Activated CD8-positive, alpha-beta memory T cell treated with anti-CD3 and anti-CD28 coated beads for 24 hours (primary cell): ENCODE results near the gene LMX1A.

Experiments
- DNase-seq: peaks from one replicate; pipeline ENCODE4 v3.0.0-alpha.2; 2020

Gene LMX1A

DNA sequence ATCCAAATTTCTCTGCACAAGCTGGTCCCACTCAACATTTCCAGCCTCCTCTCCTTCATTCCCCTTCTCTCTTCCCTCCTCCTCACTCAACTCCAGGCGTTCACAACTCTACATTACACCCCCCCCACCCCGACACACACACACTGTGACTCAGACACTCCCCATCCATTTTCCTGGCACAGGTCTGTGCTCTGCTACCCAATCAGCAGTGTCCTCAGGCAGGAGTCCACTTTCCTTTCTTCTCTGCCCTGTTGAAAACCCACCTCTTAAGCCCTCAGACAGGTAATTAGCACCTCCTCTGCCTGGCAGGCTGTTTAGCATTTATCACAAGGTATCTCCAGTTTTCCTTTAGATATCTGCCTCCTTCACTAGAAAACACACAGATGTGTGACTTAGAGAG, 8.8 kb upstream of the LMX1A start:
- DNase-seq: no peak

DNA sequence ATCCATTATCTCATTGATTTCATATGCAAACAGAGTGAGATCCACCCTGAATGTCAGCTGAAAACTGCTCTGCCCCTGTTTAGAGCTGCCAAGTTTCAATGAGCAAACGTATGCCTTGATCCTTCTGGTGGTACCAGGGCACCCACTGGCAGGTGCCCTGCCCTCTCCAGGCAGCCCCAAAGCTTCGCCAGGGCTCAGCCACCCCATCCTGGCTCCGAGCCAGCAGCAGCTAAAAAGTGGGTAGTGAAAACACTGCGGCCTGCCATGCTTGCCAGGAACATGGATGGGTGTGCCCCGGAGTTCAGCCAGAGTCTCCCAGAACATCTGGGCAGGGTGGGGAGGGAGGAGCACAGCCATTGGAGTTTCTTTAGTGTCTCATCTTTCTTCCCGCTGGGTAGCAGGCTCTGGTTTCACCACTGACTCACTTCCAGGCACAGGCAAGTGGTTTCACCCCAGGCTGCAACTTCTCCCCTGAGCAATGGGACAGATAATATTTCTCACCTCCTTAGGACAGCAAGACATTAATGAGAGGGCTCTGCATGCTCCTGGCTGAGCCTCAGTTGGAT, 8.1 kb upstream of the LMX1A start:
- DNase-seq: no peak

DNA sequence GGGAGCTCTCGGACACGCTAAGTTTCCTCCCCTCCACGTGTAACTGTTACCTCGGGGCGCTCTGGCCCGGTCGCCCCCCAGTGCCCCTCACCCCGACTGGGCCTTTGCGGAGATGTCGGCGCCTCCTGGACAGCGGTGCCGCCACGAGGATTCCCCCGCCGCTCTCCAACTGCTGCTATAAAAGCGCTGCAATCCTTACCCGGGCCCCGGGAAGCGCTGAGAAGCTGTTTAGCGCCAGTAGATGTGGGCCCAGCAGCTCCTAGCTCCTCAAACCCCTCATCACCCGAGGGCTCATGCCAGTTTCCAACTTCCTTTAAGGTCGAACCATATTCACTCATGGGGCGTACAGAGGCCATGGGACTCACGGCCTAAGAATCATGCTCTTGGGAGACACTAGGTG, 361 bp upstream of the LMX1A start:
- DNase-seq: no peak

GRCh38 chr1:165355139-165355976, 1.2 kb downstream of the LMX1A start:
- no peak for DNase-seq

- DNase-seq: no peak
Measured at GRCh38 chr1:165354739-165355138, 1.8 kb downstream of the LMX1A start.

DNA sequence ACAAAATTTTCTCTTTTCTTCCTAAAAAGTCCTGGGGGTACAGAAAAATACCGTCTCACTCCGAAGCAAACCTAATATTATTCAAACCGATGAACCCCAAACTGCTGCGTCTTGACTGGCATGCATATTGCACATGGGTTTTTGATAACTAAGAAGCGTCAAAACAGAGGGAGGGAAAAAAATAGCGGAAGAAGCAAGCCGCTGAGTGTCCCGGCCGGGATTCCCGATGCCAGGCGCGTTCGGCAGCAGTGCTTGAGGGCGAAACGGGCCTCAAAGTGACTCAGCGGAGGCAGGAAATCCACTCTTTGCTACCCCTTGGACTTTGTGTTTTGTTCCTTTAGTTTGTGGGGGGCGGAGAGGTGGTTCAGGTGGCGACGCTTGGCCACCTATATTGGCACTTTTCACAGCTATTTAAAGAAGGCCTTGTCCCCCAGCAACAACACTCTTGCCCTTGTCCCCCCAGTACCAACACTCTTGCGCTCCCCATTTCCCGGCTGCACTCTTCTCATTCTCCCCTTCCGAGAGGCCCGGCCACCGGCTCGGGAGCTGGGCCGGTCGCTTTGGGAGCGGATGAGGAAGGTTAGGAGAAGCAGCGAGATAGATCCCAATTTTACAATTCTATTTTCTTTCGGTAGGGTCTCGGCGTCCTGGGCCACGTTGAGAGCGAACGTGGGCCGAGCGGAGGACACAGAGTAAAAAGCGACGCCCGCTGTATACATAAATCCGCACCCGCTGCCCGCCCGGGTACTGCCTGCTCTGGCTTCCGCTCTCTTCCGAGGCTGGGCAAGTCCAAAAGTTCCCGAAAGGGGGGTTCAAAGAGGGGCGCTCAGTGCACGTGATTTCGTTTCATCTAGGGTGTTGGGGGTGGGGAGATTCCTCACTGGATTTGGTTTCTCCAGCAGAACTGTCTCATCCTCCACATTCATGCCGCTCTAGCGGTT, 2.5 kb downstream of the LMX1A start:
- DNase-seq: no peak

GRCh38 chr1:165352442-165353293, 3.8 kb downstream of the LMX1A start:
- DNase-seq: no peak

DNA sequence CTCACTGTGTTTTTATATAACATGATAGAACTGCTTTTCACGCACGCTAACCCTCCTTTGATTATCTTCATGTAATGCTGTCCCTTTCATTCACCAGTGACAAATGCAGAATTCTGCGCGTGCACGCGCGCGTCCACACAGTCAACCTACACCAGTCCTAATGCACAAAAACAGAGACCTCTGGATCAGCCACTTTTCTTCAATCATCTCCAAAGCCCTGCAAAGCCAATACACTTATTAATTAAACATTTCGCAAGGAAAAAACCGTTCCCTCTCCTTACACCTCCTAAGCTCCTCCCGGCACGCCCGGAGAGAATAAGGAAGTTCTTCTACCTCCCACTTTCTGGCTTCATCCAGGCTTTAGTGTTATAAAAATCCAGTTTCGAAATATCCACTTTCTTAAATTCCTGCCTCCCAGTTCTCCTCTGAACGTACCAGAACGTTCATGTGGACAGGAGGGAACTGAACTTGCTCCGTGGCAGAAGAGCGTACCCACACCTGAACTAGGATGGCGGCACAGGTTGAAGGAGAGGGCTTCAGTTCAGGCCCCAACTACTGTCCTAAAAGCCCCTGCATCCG, 4.6 kb downstream of the LMX1A start:
- no peak for DNase-seq

DNA sequence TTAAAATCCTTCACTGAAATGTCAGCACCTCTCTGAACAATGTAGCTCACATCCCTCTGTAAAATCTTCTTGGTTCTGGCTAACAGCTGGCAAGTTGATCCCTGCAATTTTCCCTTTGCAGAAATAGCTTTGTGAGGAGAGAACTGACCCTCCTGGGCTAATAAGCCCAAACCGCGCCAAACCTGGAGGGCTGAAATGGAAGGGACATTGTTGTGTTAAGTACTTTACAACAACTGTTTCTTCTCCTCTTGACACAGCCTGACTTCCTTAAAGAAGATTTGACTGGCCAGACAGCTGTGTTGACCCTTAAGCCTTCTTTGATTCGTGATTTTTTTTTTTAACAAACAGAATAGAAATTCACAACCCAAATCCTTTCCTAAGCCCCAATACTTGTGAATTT, 5.7 kb downstream of the LMX1A start:
- no peak for DNase-seq

DNA sequence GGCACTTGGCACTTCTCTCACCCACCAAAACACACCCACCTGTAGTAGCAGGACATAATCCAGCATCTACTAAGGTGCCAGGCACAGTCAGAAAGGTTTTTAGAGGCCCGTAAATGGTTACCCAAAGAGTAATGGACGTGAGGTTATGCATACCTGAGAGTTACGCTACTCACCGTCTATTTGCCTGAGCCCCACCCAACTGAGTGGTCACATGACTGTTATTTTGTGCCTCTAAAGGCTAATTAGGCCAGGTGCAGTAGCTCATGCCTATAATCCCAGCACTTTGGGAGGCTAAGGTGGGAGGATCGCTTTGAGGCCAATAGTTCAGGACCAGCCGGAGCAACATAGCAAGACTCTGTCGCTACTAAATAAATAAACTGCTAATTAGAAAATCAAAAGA, 11.0 kb downstream of the LMX1A start:
- DNase-seq: no peak

DNA sequence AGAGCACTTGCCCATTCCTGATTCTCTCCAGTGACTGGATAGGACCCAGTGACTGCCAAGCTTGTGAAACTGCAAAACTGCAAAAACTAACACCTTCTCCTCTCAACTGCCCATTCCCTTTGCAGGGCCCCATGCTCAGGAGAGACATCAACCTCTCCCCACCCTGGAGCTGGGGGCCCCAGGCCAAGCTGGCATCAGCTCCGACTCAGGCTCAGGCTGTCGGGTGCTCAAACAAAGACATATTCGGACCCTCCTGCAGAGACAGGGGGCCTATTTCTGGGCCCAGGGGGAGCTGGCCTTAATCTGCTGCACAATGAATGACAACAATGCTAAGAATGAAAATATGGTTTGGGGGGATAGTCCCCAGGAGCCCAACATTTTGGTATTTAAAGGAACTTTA, 11.8 kb downstream of the LMX1A start:
- no peak for DNase-seq

- DNase-seq: no peak
Measured at GRCh38 chr1:165344198-165344597, 12.3 kb downstream of the LMX1A start.

DNA sequence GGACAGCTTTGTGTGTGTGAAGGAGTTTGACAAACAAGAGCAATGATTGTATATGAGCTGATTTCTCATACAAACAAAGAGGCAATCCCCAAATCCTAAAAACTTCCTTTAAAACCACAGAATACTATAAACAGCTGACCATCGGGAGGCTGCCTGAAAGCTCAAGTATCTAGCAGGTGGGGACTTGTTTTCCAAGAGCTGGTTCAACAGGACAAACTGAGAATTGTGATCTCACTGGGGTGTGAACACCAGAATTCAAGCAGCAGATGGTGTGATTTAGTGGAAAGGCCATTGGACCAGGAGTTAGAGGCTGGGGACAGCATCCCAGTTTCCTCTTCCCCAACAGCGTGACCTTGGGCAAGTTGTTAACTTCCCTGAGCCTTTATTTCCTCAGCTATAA, 13.9 kb downstream of the LMX1A start:
- no peak for DNase-seq

DNA sequence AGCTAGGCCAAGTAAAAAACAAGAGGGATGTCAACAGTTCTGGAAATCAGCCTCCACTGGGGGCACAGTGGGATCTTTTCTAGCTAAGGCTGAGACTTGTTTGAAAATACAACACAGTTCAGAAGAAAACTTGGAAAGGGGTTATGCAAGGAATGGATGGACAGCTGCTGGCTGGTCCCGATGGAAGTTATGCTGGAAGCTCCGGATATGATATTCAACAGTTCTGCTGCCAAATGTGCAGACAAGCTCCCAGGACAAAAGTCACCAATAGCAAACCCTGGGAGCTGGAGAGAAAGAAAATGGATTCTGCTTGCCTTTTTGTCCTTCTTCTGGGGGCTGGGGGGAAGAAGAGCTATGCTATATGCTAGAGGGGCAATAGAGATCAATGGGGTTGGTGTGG, 14.3 kb downstream of the LMX1A start:
- no peak for DNase-seq

- DNase-seq: no peak
Measured at GRCh38 chr1:165339164-165339563, 17.4 kb downstream of the LMX1A start.

GRCh38 chr1:165330483-165330882, 26.0 kb downstream of the LMX1A start:
- no peak for DNase-seq

- DNase-seq: no peak
Measured at GRCh38 chr1:165329104-165329503, 27.4 kb downstream of the LMX1A start.

GRCh38 chr1:165328136-165328535, 28.4 kb downstream of the LMX1A start:
- no peak for DNase-seq

DNA sequence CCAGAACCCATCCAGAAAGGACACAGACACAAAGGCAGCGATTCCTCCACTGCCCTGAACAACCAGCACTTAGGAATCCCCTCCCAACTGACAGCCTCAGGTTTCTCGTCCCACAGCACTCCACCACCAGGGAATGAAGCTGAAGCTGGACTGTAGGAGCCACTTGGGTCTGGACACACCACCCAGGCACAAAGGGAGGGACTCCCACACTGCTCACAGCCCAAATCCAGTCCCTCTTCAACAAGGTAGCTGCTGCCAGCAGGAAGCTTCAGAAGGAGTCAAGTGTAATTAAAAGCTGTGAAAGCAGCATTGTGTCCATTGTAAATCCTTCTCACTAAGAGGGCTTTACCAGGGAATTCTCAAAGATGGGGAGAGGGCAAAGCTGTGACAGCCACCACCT, 29.0 kb downstream of the LMX1A start:
- DNase-seq: no peak

DNA sequence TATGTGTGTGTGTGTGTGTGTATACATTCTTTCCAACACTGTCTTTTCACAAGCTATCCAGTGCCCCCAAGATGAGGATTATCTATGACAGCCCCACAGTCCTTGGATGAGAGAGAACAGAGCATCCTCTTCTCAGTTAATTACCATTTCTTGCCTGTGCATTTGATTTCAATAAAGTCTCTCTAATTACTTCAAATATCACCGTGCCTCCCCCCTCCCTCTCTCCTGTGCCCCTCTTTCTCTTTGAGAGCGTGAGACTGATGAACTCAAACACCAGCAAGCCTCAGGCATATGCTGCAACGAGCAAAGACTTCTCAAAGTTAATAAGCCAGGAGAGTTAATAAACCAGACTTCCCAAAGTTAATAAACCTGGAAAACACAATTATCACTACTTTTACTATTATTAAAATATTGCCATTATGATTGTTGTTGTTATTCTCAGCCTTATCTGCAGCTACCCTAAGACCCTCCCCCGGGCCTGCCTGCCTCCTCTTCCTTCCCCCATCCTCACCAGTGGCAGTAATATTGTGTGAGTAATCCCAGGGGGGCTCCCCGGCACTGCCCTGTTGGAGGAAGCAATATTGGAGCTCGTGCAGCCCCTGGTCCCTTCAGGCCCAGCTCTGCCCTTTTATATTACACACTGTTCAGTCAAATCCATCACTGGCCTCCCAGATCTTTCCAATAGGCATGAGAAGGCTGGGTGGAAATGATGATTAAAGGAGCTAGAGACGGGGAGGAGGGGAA, 30.9 kb downstream of the LMX1A start:
- DNase-seq: no peak

GRCh38 chr1:165324050-165324449, 32.5 kb downstream of the LMX1A start:
- DNase-seq: no peak

- no peak for DNase-seq
Measured at GRCh38 chr1:165317612-165318011, 38.9 kb downstream of the LMX1A start.
